RPMI8226 (cell line): ENCODE data around the gene UBE2S.
A peak's percentile ranks its signal among the peaks of the same experiment; 100 is the strongest.
"Not testable (repeated sequence)": the region's sequence is repeated elsewhere in the genome, so short reads cannot be mapped to it uniquely, and the experiment has no call there.

Experiments
- DNase-seq: peaks from one replicate; pipeline ENCODE4 v3.0.0-alpha.2; 2015

The UBE2S gene

DNA sequence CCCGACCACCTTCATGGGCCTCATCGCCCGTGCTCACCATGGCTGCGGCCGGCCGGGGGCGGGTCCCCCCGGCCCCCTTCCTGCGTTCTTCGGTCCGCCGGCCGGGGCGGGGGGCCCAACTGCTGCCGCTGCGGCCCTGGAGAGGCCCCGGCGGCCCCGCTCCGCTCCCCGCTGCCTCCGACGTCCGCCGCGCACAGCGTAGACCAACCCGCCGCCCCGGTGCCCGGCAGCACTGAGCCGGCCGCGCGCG is at the start of gene UBE2S:
Gene UBE2S, minus strand, starts transcription at position 239 of the 250 bp plus-strand sequence. Its CDS starts 199 bp downstream, at position 40.
- DNase-seq: not testable (repeated sequence)

DNA sequence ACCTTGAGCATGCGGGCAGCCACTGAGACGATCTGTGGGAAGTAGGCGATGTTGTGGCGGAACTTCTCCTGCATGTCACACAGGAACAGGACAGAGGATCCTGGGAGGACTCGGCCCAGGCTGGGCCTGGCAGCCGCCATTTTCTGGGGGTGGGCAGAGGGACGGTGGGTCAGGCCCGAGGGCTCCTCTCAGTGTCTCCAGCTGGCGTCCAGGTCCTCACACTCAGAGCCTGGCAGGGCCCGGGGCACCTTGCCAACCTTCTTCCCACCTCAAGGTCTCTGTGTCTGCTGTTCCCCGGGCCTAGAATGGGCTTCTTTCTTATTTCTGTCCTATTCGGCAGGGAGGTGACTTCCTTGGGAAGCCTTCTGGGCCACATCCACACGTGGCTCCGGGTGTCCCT is 48.8 kb upstream of the UBE2S start:
- DNase-seq: no peak

DNA sequence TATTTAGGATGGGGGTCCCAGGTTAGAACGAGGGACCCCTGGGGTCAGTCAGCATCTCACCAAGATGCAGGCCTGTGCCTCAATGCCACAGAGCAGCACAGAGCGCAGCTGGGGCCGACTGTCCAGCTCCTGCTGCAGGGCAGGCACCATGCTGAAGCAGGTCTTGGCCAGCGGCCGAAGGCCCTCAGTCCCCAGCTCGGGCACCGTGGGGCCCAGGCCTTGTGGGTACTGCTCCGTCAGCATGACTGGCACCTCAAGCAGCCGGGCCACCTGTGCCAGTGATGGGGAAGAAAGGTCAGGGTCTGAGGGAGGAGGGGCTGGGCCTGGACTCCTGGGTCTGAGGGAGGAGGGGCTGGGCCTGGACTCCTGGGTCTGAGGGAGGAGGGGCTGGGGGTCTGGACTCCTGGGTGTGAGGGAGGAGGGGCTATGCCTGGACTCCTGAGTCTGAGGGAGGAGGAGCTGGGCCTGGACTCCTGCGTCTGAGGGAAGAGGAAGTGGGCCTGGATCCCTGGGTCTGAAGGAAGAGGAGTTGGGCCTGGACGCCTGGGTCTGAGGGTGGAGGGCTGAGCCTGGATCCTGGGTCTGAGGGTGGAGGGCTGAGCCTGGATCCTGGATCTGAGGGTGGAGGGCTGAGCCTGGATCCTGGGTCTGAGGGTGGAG is 48.1 kb upstream of the UBE2S start:
- no peak for DNase-seq

DNA sequence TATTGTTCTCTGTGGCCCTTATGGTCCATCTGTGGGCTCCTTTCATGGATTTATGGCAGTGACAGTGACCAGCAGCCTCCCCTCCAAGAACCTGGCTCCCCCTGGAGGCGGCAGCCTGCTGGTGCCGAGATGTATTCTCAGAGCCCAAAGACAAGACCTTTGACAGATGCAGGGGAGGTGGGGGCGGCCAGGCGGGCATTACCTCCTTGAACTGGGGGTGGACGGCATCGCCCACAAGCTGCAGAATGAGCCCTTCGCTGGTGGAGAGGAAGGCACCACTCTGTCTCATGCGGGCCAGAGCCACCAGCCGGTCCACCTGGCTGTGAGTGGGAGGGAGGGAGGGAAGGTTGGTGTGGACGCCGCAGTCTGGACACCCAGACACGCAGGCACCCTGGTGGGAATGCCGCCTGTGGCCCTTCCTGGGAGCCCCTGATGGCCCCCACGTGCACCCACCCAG is 47.2 kb upstream of the UBE2S start:
- DNase-seq: peak; percentile 70

DNA sequence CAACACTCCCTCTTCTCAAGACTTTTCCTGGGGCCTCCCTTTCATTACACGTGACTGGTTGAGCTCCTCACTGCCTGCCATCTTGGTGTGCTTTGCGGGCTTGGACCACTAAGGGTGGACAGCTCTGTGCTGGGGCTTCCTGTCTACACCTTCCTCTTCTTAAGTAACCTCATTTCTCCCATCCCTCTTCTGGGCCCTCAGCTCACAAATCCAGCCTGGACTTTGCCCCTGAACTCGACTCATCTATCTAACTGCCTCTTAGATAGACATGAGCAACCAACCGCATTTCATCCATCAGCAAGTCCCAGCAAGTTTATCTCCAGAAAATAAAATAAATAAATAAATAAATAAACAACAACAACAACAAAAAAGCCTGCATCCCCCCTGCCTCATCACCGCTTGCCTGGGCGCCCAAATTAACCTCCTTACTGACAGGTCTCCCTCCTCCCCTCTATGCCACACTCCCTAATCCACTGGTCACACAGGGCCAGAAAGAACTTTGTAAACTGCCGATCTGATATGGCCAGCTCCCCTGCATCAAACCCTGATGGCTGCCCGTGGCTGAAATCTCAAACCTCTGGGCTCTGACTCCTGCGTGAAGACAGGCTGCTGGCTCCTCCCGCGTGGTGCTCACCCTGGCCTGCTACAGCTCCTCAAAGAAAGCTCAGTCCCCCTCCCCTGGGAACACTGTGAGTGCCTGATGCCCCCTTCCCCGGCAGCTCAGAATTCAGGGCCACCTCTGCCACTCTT is 46.1 kb upstream of the UBE2S start:
- no peak for DNase-seq

DNA sequence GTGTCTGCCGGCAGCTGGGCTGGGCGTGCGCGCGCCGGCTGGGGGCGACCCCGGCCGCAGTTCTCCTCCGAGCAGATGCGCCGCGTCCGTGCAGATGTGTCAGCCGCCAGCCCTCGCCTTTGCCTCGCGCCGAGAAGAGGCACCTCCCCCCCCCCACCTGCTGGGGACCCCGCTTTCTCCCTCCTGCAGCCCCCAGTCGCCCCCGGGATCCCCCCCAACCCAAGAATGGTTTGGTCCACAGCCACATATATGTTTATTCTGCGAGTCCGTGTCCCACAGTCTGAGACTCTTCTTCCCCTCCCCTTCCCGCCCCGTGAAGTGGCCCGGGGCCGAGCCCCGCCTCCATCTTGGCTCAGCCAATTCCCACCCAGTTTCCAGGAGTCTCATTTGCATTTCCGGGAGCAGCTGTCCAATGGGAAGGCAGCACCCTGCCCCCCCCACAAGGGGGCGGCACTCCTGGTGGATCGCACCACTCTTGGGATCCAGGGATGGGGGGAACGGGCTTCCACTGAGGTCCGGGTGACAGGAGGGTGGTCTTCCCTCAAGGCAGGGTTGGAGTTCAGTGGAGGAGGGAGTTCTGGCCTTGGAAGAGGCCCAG is 45.3 kb upstream of the UBE2S start:
- DNase-seq: peak; percentile 48

DNA sequence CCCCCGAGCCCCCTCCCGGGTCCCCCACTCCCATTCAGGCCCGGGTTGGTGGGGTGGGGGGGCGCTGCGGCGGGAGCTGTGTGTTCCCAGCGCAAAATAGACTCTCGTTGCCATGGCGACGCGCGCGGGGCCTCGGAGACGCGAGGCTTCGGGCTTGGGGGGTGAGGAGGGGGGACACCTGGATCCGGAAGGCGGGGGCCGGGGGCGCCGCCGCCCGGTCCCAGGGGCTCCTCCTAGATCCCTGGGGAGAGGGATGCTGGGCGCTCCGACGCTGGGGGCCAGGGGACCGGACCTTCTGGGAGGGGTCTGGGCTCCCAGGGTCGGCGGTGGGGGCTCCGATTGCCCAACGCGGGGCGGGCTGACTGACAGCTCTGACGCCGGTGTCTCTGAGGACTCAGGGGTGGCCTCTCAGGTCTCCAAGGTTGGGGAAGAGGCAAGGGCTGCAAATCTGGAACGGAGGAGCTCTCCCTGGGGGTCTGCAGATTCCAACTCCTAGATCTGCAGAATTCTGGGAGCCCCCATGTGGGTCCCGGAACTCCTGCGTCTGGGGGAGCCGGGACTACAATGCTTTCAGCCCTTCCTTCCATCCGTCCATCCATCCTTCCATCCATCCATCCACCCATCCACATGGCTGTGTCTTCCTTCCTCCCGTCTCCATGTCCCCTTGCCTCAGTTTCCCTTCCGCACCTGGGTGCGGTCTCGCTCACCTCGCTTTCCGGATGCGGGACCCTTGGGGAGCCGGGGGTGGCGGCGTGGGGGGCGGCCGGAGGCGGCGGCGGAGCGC is 44.6 kb upstream of the UBE2S start:
- no peak for DNase-seq

DNA sequence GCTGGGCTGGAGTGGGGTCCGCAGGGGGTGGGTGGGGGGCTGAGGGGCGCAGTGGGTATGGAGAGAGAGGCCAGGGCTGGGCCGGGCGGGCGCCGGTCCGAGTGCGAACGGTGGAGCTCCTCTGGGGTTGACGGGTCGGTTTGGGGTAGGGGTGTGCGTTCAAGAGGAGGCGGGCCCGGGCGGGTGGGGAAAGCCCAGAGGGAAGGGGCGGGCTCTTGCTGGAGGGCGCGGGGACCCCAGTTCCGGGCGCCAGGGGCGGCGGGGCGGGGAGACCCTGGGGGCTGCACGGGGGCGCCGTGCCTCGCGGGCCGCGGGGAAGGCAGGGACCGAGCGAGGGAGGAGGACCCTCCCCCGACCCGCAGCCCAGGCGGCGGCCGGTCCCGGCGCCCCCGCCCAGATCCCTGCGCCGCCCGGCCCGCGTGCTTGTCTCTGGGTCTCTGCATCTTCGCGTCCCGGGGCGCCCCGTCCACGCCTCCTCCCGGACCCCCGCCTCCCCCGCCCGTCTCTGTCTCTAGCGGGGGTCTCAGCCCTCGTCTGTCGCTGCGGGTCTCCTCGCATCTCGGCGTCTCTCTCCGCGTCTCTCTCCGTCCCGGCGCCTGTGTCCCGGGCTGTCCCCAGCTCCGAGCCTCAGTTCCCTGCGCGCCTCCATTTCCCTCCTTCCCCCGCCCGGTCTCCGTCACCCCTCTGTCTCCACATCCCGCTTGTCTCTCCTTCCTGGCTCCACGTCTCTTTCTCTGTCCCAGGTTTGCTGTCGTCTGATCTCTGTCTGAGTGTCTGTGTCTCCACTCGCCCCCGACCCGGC is 43.8 kb upstream of the UBE2S start:
- no peak for DNase-seq

DNA sequence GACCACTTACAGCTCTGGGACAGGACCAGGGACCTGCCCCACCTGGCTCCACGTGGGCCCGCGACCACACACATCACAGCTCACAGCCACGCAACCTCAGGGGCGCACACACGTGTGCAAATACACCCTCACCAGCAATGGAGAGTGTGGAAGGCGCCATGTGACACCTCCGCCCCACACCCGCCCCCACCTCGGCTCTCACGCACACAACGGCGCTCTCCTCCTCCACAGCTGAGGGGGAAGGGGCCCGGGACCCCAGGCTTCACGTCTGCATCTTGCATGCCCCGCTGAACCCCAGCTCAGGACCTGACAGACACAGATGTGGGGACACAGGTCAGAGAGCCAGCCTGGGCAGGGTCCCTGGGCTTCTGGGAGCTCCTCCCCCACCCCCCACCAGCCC is 41.9 kb upstream of the UBE2S start:
- DNase-seq: no peak

DNA sequence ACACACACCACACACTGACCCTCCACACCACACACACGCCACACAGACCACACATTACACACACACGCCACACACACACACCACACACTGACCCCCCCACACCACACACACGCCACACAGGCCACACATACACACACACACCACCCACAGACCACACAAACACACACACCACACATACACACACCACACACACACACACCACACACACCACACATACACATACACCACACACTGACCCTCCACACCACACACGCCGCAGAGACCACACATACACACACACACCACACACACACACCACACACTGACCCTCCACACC is 40.5 kb upstream of the UBE2S start:
- DNase-seq: not testable (repeated sequence)

DNA sequence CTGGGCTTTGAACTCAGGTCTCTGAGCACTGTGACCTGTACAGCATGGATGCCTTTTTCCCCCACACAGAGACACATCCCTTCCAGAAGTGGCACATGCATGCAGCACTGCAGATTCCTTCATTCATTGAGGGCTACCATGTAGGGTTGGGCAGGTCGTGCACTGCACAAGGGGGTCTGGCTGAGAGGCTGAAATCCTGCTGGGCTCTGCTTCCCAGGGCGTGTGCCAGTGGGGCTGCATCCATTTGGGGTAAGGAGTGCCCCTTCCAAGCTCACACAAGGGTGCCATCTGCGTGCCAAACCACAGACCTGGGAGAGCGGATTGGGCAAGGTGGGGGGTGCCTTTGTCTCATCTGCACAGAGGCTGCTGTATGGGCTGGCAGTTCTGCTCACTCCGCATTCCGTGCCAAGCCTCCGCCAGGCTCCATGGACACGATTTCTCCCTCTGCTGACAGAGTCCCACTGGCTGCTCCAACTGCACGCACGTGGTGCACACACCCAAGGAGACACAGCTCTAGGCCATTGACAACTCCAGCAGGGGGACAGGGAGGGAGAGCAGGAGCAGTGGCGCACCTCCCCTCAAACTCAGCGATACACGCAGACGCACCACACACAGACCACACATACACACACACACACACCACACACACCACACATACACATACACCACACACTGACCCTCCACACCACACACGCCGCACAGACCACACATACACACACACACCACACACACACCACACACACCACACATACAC is 40.0 kb upstream of the UBE2S start:
- peak; percentile 28 for DNase-seq

DNA sequence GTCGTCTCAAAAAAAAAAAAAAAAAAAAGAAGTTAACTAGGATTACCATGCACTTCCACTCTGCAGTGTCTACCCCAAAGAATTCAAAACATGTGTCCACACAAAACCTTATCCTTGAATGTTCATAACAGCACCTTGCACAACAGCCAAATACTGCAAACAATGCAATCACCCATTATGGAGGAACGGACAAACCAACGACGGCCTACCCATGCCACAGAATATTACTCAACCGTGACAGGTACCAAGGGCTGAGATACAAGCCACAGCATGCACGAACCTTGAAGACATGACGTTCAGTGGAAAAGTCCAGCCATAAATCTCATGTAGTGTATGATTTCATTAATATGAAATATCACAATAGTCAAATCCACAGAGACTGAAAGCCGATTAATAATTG is 38.5 kb upstream of the UBE2S start:
- DNase-seq: no peak

DNA sequence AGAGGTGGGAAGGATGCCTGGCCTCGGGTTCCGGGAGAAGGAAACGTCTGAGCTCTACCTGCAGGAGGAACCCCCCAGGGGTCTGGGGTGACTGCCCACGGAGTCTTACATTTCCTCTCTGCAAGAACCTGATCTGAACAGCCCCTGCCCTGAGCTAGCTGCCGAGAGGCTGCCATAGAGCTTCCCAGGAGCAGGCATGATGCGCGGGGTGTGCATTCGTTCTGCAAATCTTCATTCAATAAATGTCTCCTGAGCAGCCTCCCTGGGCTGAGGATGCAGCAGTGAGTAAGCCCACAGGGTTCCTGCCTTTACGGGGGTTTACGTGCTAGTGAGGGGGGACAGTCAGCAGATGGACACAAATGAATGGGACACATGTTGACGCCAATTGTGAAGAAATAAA is 37.1 kb upstream of the UBE2S start:
- DNase-seq: no peak

DNA sequence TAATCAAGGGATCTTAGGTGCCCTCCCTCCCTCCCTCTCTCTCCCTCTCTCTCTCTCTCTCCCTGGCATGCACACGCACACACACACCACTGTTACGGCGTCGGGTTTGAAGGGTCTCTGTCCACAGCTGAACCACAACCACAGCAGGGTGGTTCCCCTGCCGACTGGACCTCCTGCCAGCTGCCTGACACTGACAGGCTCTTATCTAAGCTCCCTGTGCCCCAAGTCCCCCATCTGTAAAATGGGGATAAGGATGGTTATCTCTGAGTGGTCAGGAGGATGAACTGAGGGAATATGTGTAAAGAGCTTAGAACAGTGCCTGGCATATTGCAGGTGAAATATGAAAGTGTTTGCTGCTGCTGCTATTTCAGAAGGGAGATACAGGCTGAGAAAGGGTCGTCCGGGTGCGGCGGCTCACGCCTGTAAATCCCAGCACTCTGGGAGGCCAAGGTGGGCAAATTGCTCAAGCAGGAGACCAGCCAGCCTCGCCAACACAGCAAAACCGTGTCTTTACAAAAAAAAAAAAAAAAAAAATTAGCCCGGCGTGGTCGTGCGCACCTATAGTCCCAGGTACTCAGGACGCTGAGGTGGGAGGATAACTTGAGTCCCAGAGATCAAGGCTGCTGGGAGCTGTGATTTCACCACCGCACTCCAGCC is 36.4 kb upstream of the UBE2S start:
- DNase-seq: no peak

DNA sequence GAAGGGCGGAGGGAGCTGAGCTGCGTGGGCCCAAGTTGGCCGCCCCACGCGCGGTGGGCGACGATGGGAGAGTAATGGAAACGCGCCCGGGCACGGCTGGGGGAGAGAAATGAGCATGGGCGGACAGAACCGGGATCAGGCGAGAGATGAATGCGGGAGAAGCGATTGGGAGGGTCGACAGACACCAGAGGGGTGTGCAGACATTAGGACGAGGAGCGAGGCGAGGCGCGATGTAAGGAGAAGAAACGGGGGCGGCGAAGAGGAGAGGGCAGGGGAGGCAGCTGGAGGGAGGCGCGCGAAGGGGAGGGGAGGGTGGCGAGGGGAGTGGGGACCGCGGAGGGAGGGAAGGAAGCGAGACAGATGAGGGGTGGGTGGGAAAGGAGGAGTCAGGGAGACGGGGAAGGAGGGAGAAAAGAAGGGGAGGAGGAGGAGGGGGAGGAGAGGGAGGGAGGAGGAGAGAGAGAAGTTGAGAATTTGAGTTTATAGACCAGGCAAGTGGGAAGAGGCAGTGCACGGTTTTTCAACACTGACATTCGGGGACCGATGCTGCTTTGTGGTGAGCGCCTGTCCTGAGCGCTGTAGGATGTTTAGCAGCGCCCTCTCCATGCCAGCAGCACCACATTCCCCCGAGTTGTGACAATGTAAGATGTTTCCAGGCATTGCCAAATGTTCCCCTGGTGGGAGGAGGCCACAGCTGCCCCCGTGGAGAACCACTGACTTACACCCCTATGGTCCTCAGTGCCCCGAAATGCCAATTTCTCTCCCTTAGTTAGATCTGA is 35.6 kb upstream of the UBE2S start, which contains the start of gene SHISA7:
Gene SHISA7, minus strand, starts transcription at position 256 of the 779 bp plus-strand sequence. CDS start 437 bp downstream, outside the sequence.
- peak; percentile 63 for DNase-seq

DNA sequence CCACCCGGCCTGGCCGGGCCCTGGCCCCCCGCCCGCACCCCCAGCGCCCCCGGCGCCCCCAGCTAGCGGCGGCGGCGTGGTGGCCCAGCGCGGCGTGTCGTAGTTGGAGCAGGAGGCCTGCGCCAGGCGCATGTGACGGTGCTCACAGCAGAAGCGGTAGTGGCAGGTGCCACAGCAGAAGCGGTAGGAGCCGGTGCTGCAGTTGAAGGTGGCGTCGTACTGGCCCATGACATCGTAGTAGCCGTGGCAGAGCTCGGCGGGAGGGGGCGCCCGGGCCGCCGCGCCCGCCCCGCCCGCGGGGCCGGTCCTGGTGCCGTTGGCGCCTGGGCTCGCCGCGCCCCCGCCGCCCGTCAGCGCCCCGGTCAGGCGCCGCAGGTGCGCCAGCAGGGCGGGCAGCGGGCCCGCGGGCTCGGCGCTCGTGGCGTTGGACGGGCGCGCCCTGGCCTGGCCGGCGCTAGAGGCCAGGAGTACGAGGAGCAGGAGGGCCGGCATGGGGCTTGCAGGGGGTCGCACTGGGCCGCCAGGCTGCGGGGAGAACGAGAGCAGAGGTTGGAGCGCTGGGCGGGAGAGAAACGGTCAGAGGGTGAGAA is 34.9 kb upstream of the UBE2S start:
- peak; percentile 71 for DNase-seq

DNA sequence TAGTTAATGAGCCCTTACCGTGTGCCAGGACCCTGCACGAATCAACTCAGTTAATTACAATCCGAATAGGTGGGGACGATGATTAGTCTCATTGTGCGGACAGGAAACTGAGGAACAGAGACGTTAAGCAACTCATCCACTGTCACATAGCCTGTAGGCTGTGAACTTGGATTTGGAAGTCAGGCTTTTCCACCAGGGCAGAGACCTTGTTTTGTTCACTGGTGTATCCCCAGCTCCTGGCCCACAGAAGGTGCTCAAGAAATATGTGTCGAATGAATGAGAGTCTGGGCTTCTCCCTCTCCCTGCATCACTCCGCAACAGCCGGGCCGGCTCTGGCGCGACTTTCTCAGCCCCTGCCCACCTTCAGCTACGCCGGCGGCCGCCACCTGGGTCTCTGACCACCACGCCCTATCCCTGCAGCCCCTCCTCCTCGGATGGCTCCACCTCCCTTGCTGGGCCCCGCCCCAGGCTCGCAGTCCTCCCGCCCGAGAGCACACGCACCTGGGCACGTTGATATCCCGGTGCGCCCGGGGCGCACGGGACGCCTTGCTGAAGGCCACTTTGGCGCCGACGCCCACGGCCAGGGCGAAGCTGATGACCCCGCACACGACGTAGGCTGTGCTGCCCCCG is 34.2 kb upstream of the UBE2S start:
- DNase-seq: peak; percentile 81

DNA sequence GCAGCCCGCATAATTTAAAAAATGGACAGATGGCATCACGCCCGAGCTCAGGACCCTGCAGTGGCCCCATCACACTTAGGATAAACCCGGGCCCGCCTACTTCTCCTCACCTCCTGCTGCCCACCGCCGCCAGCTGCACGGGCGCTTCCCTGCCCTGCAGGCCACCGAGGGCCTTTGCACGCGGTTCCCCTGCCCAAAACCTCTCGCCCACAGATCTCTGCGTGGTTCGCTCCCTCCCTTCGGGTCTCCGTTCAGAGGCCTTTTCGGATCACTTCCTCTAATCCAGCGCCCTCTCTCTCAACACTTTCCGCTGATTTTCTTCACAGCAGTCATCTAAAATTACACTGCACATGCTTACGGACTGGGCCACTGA is 33.7 kb upstream of the UBE2S start:
- peak; percentile 68 for DNase-seq

DNA sequence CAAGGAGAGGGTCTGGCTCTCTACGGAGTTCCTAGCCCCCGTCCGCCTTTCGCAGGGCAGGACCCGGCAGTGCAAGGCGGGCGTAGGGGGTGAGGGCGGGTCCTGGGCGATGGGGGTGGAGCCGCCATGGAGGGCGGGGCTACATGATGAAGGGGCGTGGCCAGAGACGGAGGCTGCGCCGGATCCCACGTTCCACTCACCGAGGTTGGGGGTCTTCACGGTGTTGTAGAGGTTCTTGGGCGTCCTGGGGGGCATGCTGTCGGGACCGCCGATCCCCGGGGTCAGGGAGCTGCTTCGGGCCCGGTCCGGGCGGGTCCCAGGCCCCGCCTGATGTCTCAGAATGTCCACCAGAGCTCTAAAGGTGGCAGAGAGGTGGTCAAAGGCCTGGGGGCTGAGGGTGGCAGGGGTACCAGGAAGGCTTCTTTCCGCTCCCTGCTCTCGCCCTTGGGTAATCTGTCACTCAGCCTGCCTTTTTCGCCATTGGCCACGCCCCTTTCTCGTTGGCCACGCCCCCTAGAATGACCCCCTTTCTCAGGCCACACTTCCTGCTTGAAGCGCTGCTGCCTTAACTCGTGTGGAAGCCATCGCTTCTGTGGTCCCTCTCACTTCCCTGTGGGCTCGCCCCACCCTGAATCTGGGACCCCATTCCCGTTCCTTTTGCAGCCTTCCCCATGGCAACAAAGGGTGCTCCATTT is 33.0 kb upstream of the UBE2S start:
- DNase-seq: peak; percentile 42
